SH-SY5Y (cell line): Measurements from ENCODE around the gene DCAF8.
A peak's percentile ranks its signal among the peaks of the same experiment; 100 is the strongest.

Experiments used
- GATA2 ChIP-seq: IDR thresholded peaks from 2 replicates; pipeline ENCODE4 v1.6.1; 2011; ENCODE audit warnings: mild to moderate bottlenecking, low read depth, low read length
- GATA3 ChIP-seq: IDR thresholded peaks from 2 replicates; pipeline ENCODE4 v1.6.1; 2011; ENCODE audit warnings: low read depth, mild to moderate bottlenecking, low read length, moderate library complexity

DCAF8 gene

DNA sequence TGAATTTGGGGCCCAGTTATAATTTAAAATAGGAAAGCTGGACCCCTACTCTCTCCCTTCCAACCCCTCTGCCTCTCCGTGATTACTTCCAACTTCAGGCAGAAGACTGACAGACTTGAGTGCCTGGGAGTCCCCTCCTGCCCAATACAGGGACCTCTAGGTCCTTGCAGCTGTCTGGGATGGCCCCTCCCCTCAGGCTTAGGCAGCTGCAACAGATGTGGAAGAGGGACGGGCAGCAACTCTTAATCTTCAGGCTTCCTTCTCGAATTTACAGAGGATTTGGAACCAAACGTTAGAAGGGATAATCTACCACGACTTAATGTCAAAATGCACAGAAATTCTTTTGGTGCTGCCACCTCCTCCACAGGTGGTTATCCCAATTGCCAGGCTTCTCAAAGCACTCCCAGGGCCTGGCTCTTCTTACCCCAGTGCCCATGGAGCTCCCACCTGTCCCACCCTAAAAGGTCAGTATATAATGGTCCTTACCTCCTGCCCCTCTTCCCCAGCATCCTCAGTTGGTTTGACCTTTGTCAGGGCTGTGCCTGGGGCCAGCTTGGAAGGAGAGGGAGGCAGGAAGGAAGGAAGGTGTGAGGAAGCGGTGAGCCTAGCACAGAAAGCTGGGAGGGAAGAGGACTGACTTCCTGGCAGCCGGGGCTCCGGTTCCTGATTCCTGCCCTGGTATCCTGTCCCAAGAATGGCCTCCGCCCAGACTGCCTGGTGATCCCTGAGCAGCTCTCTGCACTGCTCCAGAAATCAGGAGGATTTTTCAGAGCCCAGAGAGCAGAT lies 54.4 kb downstream of the DCAF8 start:
- TF ChIP-seq GATA3 (no peak), GATA2 (no peak)

GRCh38 chr1:160207118-160207650 lies 55.2 kb downstream of the DCAF8 start:
- TF ChIP-seq GATA2 (no peak), GATA3 (no peak)

GRCh38 chr1:160206421-160207117 lies 55.8 kb downstream of the DCAF8 start:
- no peak for TF ChIP-seq GATA3
- TF ChIP-seq GATA2, result peak; percentile 61

- TF ChIP-seq GATA3, result no peak
- TF ChIP-seq GATA2, result no peak
These were observed 56.3 kb downstream of the DCAF8 start for GRCh38 chr1:160206036-160206389.

- TF ChIP-seq GATA2 (no peak), GATA3 (no peak)
These were observed 56.9 kb downstream of the DCAF8 start, which contains the start of gene PEA15 for GRCh38 chr1:160205242-160206035. PEA15 (plus strand) TSS chr1:160205384; CDS start chr1:160211545, 6,161 bp downstream.

DNA sequence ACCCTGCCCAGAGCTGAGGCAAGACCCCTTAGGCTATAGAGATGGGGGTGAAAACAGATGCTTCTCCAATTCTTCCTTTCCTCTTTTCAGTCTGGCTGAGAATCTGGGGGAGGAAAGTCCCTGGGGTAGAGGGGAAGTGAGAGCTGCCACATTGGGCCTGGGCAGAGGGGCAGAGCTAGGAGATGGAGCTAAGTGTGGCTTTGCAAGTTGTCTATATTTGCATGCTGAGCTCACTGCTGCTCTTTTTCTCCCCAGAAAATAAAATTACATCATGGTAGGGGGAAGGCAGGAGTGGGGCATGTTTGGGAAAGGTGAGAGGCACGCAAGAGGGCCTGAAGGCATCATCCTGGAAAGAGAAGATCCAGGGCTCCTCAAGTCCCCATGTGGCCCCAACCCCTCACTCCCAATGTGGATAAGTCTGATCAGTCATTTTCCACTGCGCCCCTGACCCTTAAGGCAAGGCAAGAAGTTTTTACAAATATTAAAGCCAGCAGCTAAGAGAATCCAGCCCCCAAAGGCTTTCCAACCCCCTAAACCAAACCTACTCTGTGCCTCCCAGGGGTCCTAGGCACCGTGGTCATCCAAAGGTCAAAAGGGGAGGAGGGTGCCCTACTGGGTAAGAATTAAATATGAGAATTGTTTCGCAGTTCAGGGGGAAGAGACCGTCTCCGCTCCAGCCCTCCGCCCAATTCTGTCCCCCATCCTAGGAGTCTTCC lies 57.7 kb downstream of the DCAF8 start:
- TF ChIP-seq GATA3, result no peak
- no peak for TF ChIP-seq GATA2

DNA sequence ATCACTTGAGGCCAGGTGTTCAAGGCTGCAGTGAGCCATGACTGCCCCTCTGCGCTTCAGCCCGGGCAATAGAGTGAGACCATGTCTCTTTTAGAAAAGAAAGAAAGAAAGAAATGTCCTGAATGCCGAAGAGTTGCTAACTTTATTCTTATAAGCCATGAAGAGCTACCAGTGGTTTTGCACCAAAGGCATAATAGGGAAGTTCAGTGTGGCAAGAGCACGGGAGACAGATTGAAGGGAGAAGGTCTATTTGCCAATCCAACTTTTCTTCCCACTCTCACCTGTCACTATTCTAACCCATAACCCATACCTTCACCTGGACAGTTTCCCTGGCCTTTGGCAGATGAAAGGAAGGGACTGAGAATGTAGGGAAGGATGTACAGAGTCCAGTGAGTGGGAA lies 61.6 kb downstream of the DCAF8 start:
- no peak for TF ChIP-seq GATA3
- TF ChIP-seq GATA2, result no peak

- TF ChIP-seq GATA3, result no peak
- no peak for TF ChIP-seq GATA2
These were observed 65.1 kb downstream of the DCAF8 start for GRCh38 chr1:160197231-160197630.

DNA sequence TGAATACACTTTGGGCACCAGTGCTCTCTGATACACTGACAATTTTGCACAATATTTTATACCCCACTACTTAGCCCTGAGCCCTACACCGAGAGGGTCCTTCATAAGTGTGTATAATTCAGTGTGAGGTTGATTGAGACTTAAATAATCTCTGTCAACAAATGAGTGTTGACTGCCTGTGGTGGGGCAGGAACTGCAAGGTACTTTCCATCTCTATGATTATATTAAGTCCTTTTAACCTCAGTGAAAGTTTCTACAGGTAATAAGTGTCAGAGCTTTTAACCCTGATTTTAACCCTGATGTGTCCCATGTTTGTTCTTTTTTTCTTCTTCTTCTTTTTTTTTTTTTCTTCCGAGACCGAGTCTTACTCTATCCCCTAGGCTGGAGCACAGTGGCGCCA lies 66.2 kb downstream of the DCAF8 start:
- TF ChIP-seq GATA2 (no peak), GATA3 (no peak)

DNA sequence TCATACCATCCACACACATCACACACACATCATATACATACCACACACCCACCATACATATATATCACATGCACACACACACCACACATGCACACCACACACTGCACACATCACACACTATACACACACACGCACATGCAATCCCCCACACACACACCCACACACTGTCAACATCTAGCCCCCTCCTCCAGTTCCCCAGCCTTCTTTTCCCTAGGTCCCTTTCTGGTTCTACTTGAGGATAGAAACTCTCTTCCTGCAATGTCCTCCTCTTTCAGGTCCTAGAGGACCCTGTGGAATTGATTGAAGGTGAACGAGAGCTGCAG lies 67.7 kb downstream of the DCAF8 start:
- TF ChIP-seq GATA3, result no peak
- no peak for TF ChIP-seq GATA2

- TF ChIP-seq GATA2 (no peak), GATA3 (no peak)
These were observed 68.3 kb downstream of the DCAF8 start for GRCh38 chr1:160193832-160194736.

- TF ChIP-seq GATA2 (no peak), GATA3 (no peak)
These were observed 69.1 kb downstream of the DCAF8 start for GRCh38 chr1:160193091-160193819.
